ENCODE measurements around the gene FAM83B. TPM values are rescaled to one million over a fixed set of nuclear protein-coding genes. Genes with fewer than 3 reads are reported as not detected.
"Not testable (repeated sequence)": the region's sequence is repeated elsewhere in the genome, so short reads cannot be mapped to it uniquely, and the experiment has no call there.

Gene FAM83B
- total and polyA plus RNA-seq, 2 donors (not counting 3 experiments of a cell fraction or from before 2014, with no cell fraction given): not detected

DNA sequence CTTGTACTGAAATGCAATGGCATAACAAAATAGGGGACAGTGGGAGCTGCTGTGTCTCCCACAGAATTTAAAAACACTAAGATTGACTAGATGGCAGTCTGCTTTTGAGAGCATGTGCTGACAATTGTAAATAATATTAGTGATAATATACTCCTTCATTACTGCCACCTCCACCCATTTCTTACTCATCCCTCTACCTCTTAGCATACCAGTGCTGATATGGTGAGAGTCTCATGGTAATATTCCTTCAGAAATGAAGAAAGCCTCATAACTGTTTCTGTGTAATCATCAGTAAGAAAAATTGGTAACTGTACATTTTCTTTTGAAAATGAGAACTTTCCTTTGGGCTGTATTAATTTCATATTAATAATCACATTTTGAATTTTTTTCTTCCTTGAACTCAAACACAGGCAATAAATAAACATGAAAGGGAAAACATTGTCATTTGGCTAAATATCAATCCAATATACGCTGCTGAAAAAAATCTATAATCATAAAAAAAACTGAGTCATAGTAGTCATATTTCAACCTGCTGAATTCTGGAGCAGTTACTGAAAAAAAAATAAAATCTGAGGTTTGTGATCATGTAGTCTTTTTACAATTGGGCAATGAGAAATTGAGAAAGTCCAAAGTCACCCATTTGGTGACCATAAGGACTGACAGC, 34.6 kb downstream of the FAM83B start:
- Histone ChIP-seq H3K4me1 (ENCODE audit: control insufficient read depth, extremely low read depth, insufficient read depth, low read length) (no peaks in the 10 kb centered on the region), H3K9me3 (replicated peaks; ENCODE audit: control insufficient read depth, insufficient read depth, low read length) (no peaks in the 10 kb centered on the region), H3K9ac (replicated peaks; ENCODE audit: extremely low read depth, insufficient read depth, low read length) (no peak overlapping the region), H3K9me1 (replicated peaks; ENCODE audit: control insufficient read depth, extremely low read depth, insufficient read depth, low read length) (no peaks in the 10 kb centered on the region), H3K79me2 (ENCODE audit: control insufficient read depth, insufficient read depth, low read length) (no peaks in the 10 kb centered on the region), H4K20me1 (replicated peaks; ENCODE audit: control insufficient read depth, extremely low read depth, insufficient read depth, low read length) (no peaks in the 10 kb centered on the region), H3K27ac (ENCODE audit: insufficient read depth, low read depth, low read length) (no peak overlapping the region), H3K4me3 (replicated peaks in 1 of 3; ENCODE audit: insufficient read depth in 1 of 3, low read depth in 1 of 3, low read length in 3 of 3) (no peak overlapping the region), H3K36me3 (ENCODE audit: control insufficient read depth in 2 of 2, extremely low read depth in 1 of 2, insufficient read depth in 2 of 2, low read length in 2 of 2) (no peaks in the 10 kb centered on the region), H2AFZ (ENCODE audit: low read depth, low read length) (no peak overlapping the region), H3K27me3 (ENCODE audit: control insufficient read depth in 2 of 2, insufficient read depth in 2 of 2, low read length in 2 of 2) (no peaks in the 10 kb centered on the region), H3K4me2 (ENCODE audit: insufficient read depth, low read length) (no peak overlapping the region)
- no TSS peak for BruUV-seq (replicated peaks)
- CTCF ChIA-PET: no interaction called here
- POLR2A ChIA-PET: no interaction called here
- intact Hi-C loops (cut with micrococcal nuclease): no loop called here
- dilution Hi-C loops (cut with MboI; ENCODE audit: extremely low pct_ligation_motif_present, low sequenced_read_pairs): no loop called here
- no peak for DNase-seq (ENCODE audit: low read depth, low spot score)
- TF ChIP-seq CTCF (IDR thresholded peaks at IDR 0.05; ENCODE audit: extremely low read depth in 1 of 2, insufficient read depth in 1 of 2, low read depth in 1 of 2, low read length in 2 of 2) (no peak), POLR2AphosphoS5 (IDR thresholded peaks at IDR 0.05; ENCODE audit: insufficient read depth, low read depth, low read length) (no peak), FOS (IDR thresholded peaks at IDR 0.05; ENCODE audit: borderline replicate concordance, insufficient read depth, low read length) (no peak), MYC (IDR thresholded peaks at IDR 0.05; ENCODE audit: low read depth, low read length) (no peak), JUN (IDR thresholded peaks at IDR 0.05; ENCODE audit: borderline replicate concordance, insufficient read depth, insufficient read length, low read depth) (no peak), POLR2A (IDR thresholded peaks at IDR 0.05; ENCODE audit: low read depth, low read length) (no peak), GATA2 (IDR thresholded peaks at IDR 0.05; ENCODE audit: insufficient read depth, insufficient read length, low read depth, low read length) (no peak), EZH2 (IDR thresholded peaks at IDR 0.05; ENCODE audit: borderline replicate concordance, low read depth, low read length, severe bottlenecking) (no peak)
- TF ChIP-seq, protein P1, sequence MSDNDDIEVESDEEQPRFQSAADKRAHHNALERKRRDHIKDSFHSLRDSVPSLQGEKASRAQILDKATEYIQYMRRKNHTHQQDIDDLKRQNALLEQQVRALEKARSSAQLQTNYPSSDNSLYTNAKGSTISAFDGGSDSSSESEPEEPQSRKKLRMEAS (IDR thresholded peaks at IDR 0.05; ENCODE audit: insufficient read depth, insufficient read length): no peak
- no peak for FAIRE-seq

DNA sequence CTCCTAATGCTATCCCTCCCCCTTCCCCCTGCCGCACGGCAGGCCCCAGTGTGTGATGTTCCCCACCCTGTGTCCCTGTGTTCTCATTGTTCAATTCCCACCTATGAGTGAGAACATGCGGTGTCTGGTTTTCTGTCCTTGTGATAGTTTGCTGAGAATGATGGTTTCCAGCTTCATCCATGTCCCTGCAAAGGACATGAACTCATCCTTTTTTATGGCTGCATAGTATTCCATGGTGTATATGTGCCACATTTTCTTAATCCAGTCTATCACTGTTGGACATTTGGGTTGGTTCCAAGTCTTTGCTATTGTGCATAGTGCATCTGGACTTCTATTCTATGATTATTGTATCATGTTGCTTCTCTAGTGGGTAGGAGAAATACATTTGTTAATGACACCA, 35.3 kb downstream of the FAM83B start:
- intact Hi-C loops (cut with micrococcal nuclease); H3K36me3 ChIP-seq (ENCODE audit: control insufficient read depth in 2 of 2, extremely low read depth in 1 of 2, insufficient read depth in 2 of 2, low read length in 2 of 2); H3K4me3 ChIP-seq (replicated peaks in 1 of 3; ENCODE audit: insufficient read depth in 1 of 3, low read depth in 1 of 3, low read length in 3 of 3); H2AFZ ChIP-seq (ENCODE audit: low read depth, low read length); H3K4me1 ChIP-seq (ENCODE audit: control insufficient read depth, extremely low read depth, insufficient read depth, low read length); H3K79me2 ChIP-seq (ENCODE audit: control insufficient read depth, insufficient read depth, low read length); H3K9me3 ChIP-seq (replicated peaks; ENCODE audit: control insufficient read depth, insufficient read depth, low read length); dilution Hi-C loops (cut with MboI; ENCODE audit: extremely low pct_ligation_motif_present, low sequenced_read_pairs); H3K4me2 ChIP-seq (ENCODE audit: insufficient read depth, low read length); DNase-seq (ENCODE audit: low read depth, low spot score); CTCF ChIA-PET; FAIRE-seq; H3K27ac ChIP-seq (ENCODE audit: insufficient read depth, low read depth, low read length); BruUV-seq (replicated peaks); H3K9ac ChIP-seq (replicated peaks; ENCODE audit: extremely low read depth, insufficient read depth, low read length); POLR2A ChIA-PET; H3K27me3 ChIP-seq (ENCODE audit: control insufficient read depth in 2 of 2, insufficient read depth in 2 of 2, low read length in 2 of 2); H4K20me1 ChIP-seq (replicated peaks; ENCODE audit: control insufficient read depth, extremely low read depth, insufficient read depth, low read length); H3K9me1 ChIP-seq (replicated peaks; ENCODE audit: control insufficient read depth, extremely low read depth, insufficient read depth, low read length): not testable (repeated sequence)

All from endothelial cell of umbilical vein (primary cell).